IPS-18c (cell line): ENCODE measurements around the gene BLACAT1.

Experiments used
- H3K4me3 ChIP-seq: 2 replicates; pipeline ENCODE4 v1.7.0; 2013; ENCODE audit warnings: low read depth, mild to moderate bottlenecking, low read length, moderate library complexity; ENCODE audit not compliant: insufficient read depth
- H3K9me3 ChIP-seq: one replicate; pipeline ENCODE4 v1.6.1; 2013; ENCODE audit warnings: mild to moderate bottlenecking, low read length, moderate library complexity; ENCODE audit not compliant: control insufficient read depth, insufficient read depth

The BLACAT1 gene

GRCh38 chr1:205448540-205449253 is 7.1 kb downstream of the BLACAT1 start:
- no peaks in the 10 kb centered on the region for H3K9me3 ChIP-seq
- peak overlapping the region; percentile 42 for H3K4me3 ChIP-seq

GRCh38 chr1:205447457-205448341 is 8.1 kb downstream of the BLACAT1 start:
- H3K4me3 ChIP-seq, result peak overlapping the region; percentile 34
- no peaks in the 10 kb centered on the region for H3K9me3 ChIP-seq

- no peaks in the 10 kb centered on the region for H3K9me3 ChIP-seq
- H3K4me3 ChIP-seq, result no peak overlapping the region
These were observed 9.0 kb downstream of the BLACAT1 start for GRCh38 chr1:205446828-205447227.

- no peak overlapping the region for H3K4me3 ChIP-seq
- no peaks in the 10 kb centered on the region for H3K9me3 ChIP-seq
These were observed 10.3 kb downstream of the BLACAT1 start for GRCh38 chr1:205445646-205445935.

- no peaks in the 10 kb centered on the region for H3K9me3 ChIP-seq
- H3K4me3 ChIP-seq, result no peak overlapping the region
These were observed 10.8 kb downstream of the BLACAT1 start for GRCh38 chr1:205444931-205445645.

- no peak overlapping the region for H3K4me3 ChIP-seq
These were observed 11.4 kb downstream of the BLACAT1 start for GRCh38 chr1:205444300-205444930.

GRCh38 chr1:205443585-205444299 is 12.1 kb downstream of the BLACAT1 start:
- H3K4me3 ChIP-seq, result no peak overlapping the region
- no peaks in the 10 kb centered on the region for H3K9me3 ChIP-seq

More at GRCh38 chr1:205444300-205444930, 11.4 kb downstream of the BLACAT1 start:
- H3K9me3 ChIP-seq, result no peaks in the 10 kb centered on the region

GRCh38 chr1:205442051-205442725 is 13.7 kb downstream of the BLACAT1 start:
- Histone ChIP-seq H3K4me3 (no peak overlapping the region), H3K9me3 (no peaks in the 10 kb centered on the region)

GRCh38 chr1:205441716-205442050 is 14.2 kb downstream of the BLACAT1 start:
- Histone ChIP-seq H3K9me3 (no peaks in the 10 kb centered on the region), H3K4me3 (no peak overlapping the region)

- H3K4me3 ChIP-seq, result no peak overlapping the region
- no peaks in the 10 kb centered on the region for H3K9me3 ChIP-seq
These were observed 14.6 kb downstream of the BLACAT1 start for GRCh38 chr1:205441318-205441633.

GRCh38 chr1:205440476-205441317 is 15.1 kb downstream of the BLACAT1 start:
- H3K4me3 ChIP-seq, result peak overlapping the region; percentile 2; the same call in 1 of the 2 replicates
- H3K9me3 ChIP-seq, result no peaks in the 10 kb centered on the region

- H3K4me3 ChIP-seq, result no peak overlapping the region
- no peaks in the 10 kb centered on the region for H3K9me3 ChIP-seq
These were observed 15.7 kb downstream of the BLACAT1 start for GRCh38 chr1:205440121-205440475.

GRCh38 chr1:205438213-205439158 is 17.4 kb downstream of the BLACAT1 start:
- H3K4me3 ChIP-seq, result no peak overlapping the region
- H3K9me3 ChIP-seq, result no peaks in the 10 kb centered on the region

- H3K9me3 ChIP-seq, result no peaks in the 10 kb centered on the region
These were observed 18.3 kb downstream of the BLACAT1 start for GRCh38 chr1:205437570-205437969.

GRCh38 chr1:205436776-205437410 is 19.0 kb downstream of the BLACAT1 start:
- Histone ChIP-seq H3K4me3 (no peak overlapping the region), H3K9me3 (no peaks in the 10 kb centered on the region)

More at GRCh38 chr1:205437570-205437969, 18.3 kb downstream of the BLACAT1 start:
- H3K4me3 ChIP-seq, result no peak overlapping the region
